Left ventricle myocardium inferior (tissue), 1 donor: ENCODE data around the gene PIP5K1C. TPM values are rescaled to one million over a fixed set of nuclear protein-coding genes. Genes with fewer than 3 reads are reported as not detected.

ENCODE experiments used
- DNase-seq: peaks from one replicate; pipeline ENCODE4 v3.0.0-alpha.2; 2020
- H3K27ac ChIP-seq: fragments of 200-600 bp; replicated peaks from 2 replicates; pipeline ENCODE4 v1.8.0; 2021
- H3K27me3 ChIP-seq: fragments of 200-600 bp; 2 replicates; pipeline ENCODE4 v1.8.0; 2021; ENCODE audit warnings: low read depth
- H3K36me3 ChIP-seq: fragments of 200-600 bp; 2 replicates; pipeline ENCODE4 v1.8.0; 2021
- H3K4me1 ChIP-seq: fragments of 200-600 bp; 2 replicates; pipeline ENCODE4 v1.8.0; 2021
- H3K4me3 ChIP-seq: fragments of 200-600 bp; 2 replicates; pipeline ENCODE4 v1.8.0; 2021; ENCODE audit warnings: mild to moderate bottlenecking, moderate library complexity
- H3K9me3 ChIP-seq: fragments of 200-600 bp; replicated peaks from 2 replicates; pipeline ENCODE4 v1.8.0; 2021
- CTCF ChIP-seq: fragments of 200-600 bp; IDR thresholded peaks from 2 replicates; pipeline ENCODE4 v1.8.0; 2021; ENCODE audit warnings: antibody characterized with exemption, mild to moderate bottlenecking, borderline replicate concordance
- intact Hi-C: fragments of 100-400 bp; cut with micrococcal nuclease; formaldehyde crosslinking; loops from one replicate; pipeline ENCODE4 v1.11.0; 2022
- total RNA-seq: library from RNA; stranded (reverse); fragmentation: NEBNext Ultra II Directional; extraction: Animal tissue kit (Norgen Biotek cat#: 25700); gene quantifications from one replicate; pipeline ENCODE4 v1.2.1, GENCODE V29; 2021
- donor health status: DM: no; HTN: yes; CAD: no; lungs with severe emphysema.

Gene PIP5K1C
- total RNA-seq, 1 donor from 2014 or later, result 31.6 TPM

- DNase-seq, result no peak
- no peak within 1 kb of the TSS for H3K4me3 ChIP-seq
- TF ChIP-seq CTCF, result no peak
- H3K27ac ChIP-seq, result no peak within 1 kb of the TSS
- intact Hi-C loops, result no loop called here
- no peaks in the 10 kb centered on the region for H3K36me3 ChIP-seq
- peaks cover 32% of the 10 kb centered on the region for H3K27me3 ChIP-seq
- H3K4me1 ChIP-seq, result peaks cover 20% of the 10 kb centered on the region
- H3K9me3 ChIP-seq, result no peaks in the 10 kb centered on the region
Observed at GRCh38 chr19:3708207-3708931, 8.1 kb upstream of the PIP5K1C start, which contains the start of gene TJP3. TSS of gene TJP3 (plus strand) at chr19:3708384. CDS start at chr19:3728433, 20,049 bp downstream.

- Histone ChIP-seq H3K27ac (no peak overlapping the region), H3K36me3 (no peaks in the 10 kb centered on the region), H3K4me3 (no peak overlapping the region), H3K9me3 (no peaks in the 10 kb centered on the region), H3K4me1 (peaks cover 15% of the 10 kb centered on the region), H3K27me3 (peaks cover 32% of the 10 kb centered on the region)
- intact Hi-C loops, result no loop called here
- no peak for TF ChIP-seq CTCF
- DNase-seq, result no peak
Observed at GRCh38 chr19:3707868-3708206, 7.6 kb upstream of the PIP5K1C start.

GRCh38 chr19:3701200-3701599 lies 932 bp upstream of the PIP5K1C start:
- H3K4me3 ChIP-seq, result no peak overlapping the region
- TF ChIP-seq CTCF, result no peak
- no peak for DNase-seq
- intact Hi-C loops, result loop anchor here (5.0 kb wide), 1 partner anchor 34 kb away; no protein-coding TSS in a partner anchor
- H3K9me3 ChIP-seq, result no peaks in the 10 kb centered on the region
- no peaks in the 10 kb centered on the region for H3K36me3 ChIP-seq
- H3K4me1 ChIP-seq, result peaks cover 39% of the 10 kb centered on the region
- no peak overlapping the region for H3K27ac ChIP-seq
- H3K27me3 ChIP-seq, result peaks cover 14% of the 10 kb centered on the region

GRCh38 chr19:3699741-3700241 lies 477 bp downstream of the PIP5K1C start:
- peak overlapping the region; percentile 93 for H3K27ac ChIP-seq
- H3K27me3 ChIP-seq, result peaks cover under 1% of the 10 kb centered on the region
- intact Hi-C loops, result loop anchor here (5.0 kb wide), 1 partner anchor 32 kb away; no protein-coding TSS in a partner anchor
- H3K4me3 ChIP-seq, result peak overlapping the region; percentile 94
- H3K36me3 ChIP-seq, result peaks cover 7% of the 10 kb centered on the region
- H3K9me3 ChIP-seq, result no peaks in the 10 kb centered on the region
- no peak for TF ChIP-seq CTCF
- DNase-seq, result no peak
- peaks cover 34% of the 10 kb centered on the region for H3K4me1 ChIP-seq

GRCh38 chr19:3698974-3699740 lies 1.1 kb downstream of the PIP5K1C start:
- intact Hi-C loops, result no loop called here
- Histone ChIP-seq H3K4me3 (peak overlapping the region; percentile 94), H3K27ac (peak overlapping the region; percentile 93), H3K9me3 (no peaks in the 10 kb centered on the region), H3K36me3 (peaks cover 7% of the 10 kb centered on the region), H3K27me3 (no peaks in the 10 kb centered on the region), H3K4me1 (peaks cover 41% of the 10 kb centered on the region)
- TF ChIP-seq CTCF, result no peak
- peak; percentile 55 for DNase-seq
